GM19351 (cell line): ENCODE measurements around the gene PSMD9.
"Not testable (repeated sequence)": the region's sequence is repeated elsewhere in the genome, so short reads cannot be mapped to it uniquely, and the experiment has no call there.

Source experiments
- ATAC-seq: cut with Tn5 transposase; IDR thresholded peaks from one replicate; pipeline ENCODE4 v1.9.1; 2021; ENCODE audit warnings: mild to moderate bottlenecking, moderate library complexity; ENCODE audit not compliant: unreplicated experiment

PSMD9 gene

GRCh38 chr12:121917950-121918678 is 29.5 kb downstream of the PSMD9 start, which contains the start of gene CFAP251:
Gene CFAP251, plus strand, starts transcription at chr12:121918592. Its CDS starts 2,714 bp downstream, at chr12:121921306.
- ATAC-seq: peak; percentile 94

DNA sequence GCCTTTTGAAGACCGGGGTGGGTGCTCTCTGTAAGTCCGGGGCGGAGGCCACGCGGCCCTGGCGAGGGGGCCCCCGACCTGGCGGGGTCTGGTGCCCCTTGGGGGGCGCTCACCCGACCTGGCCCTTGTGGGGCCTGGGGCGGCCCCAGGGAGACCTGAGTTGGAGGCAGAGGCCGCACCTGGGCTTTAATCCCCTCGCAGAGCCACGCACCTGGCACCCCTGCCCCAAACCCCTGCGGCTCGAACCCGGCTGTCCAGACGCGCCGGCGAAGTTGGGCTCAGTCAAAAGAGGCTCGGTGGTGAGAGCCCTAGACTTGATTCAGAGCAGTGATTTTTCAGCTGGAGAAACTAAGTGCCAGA is 30.1 kb downstream of the PSMD9 start:
- ATAC-seq: no peak

- ATAC-seq: no peak
These were observed 32.5 kb downstream of the PSMD9 start for GRCh38 chr12:121921066-121921465.

GRCh38 chr12:121925358-121925695 is 36.7 kb downstream of the PSMD9 start:
- ATAC-seq: no peak

- peak; percentile 57 for ATAC-seq
These were observed 38.5 kb downstream of the PSMD9 start for GRCh38 chr12:121926874-121927706.

GRCh38 chr12:121927813-121928212 is 39.2 kb downstream of the PSMD9 start:
- no peak for ATAC-seq

DNA sequence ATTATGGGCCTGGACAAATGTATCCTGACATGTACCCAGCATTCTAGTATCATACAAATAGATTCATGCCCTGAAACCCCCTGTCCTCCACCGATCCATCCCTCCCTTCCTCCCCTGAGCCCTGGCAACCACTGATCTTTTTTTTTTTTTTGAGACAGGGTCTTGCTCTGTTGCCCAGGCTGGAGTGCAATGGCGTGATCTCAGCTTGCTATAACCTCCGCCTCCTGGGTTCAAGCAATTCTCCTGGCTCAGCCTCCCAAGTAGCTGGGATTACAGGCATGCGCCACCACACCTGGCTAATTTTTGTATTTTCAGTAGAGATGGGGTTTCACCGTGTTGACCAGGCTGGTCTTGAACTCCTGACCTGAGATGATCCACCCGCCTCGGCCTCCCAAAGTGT is 41.0 kb downstream of the PSMD9 start:
- ATAC-seq: not testable (repeated sequence)

- no peak for ATAC-seq
These were observed 42.3 kb downstream of the PSMD9 start for GRCh38 chr12:121930862-121931261.

DNA sequence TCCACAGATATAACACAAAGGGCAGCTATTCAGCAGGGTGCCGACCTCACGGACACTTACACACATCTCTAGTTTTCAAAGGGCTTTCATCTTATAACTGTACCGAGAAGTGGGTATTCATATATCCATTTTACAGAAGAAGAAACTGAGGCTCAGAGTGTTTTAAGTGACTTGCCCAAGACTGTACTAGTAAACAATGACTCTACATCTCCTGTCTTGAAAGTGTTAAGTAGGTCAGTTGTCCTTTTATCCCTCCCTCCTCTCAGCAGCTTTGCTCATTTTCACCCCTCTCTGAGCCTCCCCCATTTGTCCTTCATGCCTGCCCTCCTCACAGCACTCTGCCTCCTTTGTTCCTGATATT is 43.6 kb downstream of the PSMD9 start:
- no peak for ATAC-seq

GRCh38 chr12:121932914-121933521 is 44.4 kb downstream of the PSMD9 start:
- ATAC-seq: no peak

- no peak for ATAC-seq
These were observed 45.1 kb downstream of the PSMD9 start for GRCh38 chr12:121933522-121934308.

DNA sequence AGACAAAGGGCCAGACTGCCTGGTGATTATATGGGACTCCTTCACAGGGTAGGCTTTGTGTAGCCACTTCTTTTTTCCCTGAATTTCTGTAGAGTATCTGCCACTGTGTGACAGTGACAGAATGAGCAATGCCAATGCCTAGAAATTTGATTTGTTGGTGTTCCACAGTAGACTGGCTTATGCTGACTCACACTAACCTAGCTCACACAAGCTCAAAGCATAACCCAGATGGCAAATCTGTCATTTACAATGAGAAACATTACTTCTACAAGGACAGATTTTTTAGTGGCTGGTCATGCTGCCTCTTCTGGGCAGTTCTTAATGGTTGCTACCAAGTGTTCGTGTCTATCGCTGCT is 45.7 kb downstream of the PSMD9 start:
- ATAC-seq: no peak

GRCh38 chr12:121937654-121938053 is 49.1 kb downstream of the PSMD9 start:
- no peak for ATAC-seq

DNA sequence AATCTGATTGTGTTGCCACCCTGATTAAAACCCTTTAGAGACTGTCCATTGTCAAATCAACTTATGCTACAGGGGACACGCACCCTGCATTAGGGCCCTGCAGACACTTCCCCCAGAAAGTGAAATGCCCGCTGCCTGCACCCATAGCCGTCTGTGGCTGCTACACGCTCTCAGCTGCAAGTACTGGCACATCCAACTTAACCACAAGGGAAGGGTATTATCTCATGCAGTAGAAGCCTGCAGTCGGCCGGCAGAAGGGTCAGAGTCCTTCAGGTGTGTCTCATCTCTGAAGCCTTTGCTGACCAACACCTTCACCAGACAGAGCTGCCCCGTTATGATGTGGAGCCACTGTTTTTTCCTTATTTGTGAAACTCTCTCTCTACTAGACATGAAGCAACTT is 50.6 kb downstream of the PSMD9 start:
- ATAC-seq: no peak

DNA sequence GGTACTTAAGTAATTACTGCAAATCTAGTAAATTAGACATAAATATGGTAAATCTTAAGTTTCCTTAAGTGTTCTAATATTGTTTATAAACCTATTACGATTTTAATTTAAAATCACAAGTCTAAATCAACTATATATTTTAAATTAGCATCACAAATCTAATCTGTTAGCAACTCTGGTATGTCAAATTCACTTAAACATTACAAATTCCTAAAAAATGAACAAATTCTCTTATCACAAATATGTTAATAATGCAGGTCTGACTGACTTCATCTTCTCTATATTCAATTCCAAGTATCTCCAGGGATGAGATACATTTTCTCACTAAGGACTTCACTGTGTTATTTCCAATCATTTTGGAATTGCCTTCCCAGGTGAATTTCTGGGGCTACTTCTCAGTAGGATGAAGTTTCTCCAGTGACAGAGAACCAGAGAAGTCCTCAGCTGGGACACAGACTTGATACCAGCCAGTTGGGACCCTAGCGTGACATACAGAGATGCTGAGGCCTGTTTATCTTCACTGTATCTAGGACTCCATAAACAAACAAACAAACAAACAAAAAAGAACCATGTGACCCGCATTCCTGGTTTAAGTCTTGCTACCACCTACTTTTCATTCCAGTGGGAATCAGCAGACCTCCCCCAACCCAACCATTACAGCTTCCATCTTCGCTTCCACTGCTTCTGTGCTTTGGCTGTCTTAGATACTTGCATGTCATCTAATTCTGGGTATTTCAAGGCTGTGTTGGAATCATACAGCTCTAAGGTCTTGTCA is 51.6 kb downstream of the PSMD9 start:
- no peak for ATAC-seq

- no peak for ATAC-seq
These were observed 53.6 kb downstream of the PSMD9 start for GRCh38 chr12:121942145-121942718.

- ATAC-seq: no peak
These were observed 55.3 kb downstream of the PSMD9 start for GRCh38 chr12:121943926-121944325.

DNA sequence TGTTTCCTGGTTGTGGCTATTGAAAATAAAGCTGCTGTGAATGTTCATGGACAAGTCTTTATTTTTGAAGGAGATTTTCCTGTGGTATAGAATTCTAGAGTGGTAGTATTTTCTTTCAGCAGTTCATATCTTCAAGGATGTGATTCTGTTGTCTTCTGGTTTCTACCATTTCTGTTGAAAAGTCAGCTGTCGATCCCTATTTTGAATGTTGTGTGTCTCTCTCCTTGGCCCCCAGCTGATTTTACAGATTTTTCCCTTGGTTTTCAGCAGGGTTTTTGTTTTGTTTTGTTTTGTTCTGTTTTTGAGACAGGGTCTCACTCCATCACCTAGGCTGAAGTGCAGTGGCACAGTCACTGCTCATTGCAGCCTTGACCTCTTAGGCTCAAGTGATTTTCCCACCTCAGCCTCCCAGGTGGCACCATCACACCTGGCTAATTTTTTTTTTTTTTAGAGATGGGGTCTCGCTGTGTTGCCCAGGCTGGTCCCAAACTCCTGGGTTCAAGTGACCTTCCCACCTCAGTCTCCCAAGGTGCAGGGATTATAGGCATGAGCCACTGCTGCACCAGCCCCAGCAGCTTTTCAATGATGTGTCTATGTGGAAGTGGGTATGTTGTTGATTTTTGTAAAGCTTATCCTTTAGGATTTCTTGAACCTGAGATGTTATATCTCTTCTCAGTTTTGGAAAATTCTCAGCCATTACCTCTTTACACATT is 57.9 kb downstream of the PSMD9 start:
- ATAC-seq: no peak

- no peak for ATAC-seq
These were observed 59.4 kb downstream of the PSMD9 start for GRCh38 chr12:121947981-121948380.
